Measurements from ENCODE around the gene BICRA. TPM values are rescaled to one million over a fixed set of nuclear protein-coding genes. Genes with fewer than 3 reads are reported as not detected.

Gene BICRA
- total RNA-seq, 1 experiment from 2014 or later = 24.4 TPM

- DNase-seq = no peak
- H3K36me3 Mint-ChIP-seq (ENCODE audit: insufficient read depth, unreplicated experiment) = peaks cover 94% of the 10 kb centered on the region
- BruUV-seq (replicated peaks) = no TSS peak
- no peaks in the 10 kb centered on the region for H3K27me3 Mint-ChIP-seq (ENCODE audit: unreplicated experiment)
- no peak overlapping the region for H3K4me3 Mint-ChIP-seq (ENCODE audit: low read depth, unreplicated experiment)
- intact Hi-C loops (cut with micrococcal nuclease; ENCODE audit: unreplicated experiment) = no loop called here
- CTCF ChIA-PET = interaction anchor here (1.0 kb wide), 1 partner anchor 45 kb away, joined by 3 read pairs; no protein-coding TSS in a partner anchor
- no peaks in the 10 kb centered on the region for H3K9me3 Mint-ChIP-seq (ENCODE audit: low read depth, unreplicated experiment)
- TF ChIP-seq, protein P1, sequence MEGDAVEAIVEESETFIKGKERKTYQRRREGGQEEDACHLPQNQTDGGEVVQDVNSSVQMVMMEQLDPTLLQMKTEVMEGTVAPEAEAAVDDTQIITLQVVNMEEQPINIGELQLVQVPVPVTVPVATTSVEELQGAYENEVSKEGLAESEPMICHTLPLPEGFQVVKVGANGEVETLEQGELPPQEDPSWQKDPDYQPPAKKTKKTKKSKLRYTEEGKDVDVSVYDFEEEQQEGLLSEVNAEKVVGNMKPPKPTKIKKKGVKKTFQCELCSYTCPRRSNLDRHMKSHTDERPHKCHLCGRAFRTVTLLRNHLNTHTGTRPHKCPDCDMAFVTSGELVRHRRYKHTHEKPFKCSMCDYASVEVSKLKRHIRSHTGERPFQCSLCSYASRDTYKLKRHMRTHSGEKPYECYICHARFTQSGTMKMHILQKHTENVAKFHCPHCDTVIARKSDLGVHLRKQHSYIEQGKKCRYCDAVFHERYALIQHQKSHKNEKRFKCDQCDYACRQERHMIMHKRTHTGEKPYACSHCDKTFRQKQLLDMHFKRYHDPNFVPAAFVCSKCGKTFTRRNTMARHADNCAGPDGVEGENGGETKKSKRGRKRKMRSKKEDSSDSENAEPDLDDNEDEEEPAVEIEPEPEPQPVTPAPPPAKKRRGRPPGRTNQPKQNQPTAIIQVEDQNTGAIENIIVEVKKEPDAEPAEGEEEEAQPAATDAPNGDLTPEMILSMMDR (IDR thresholded peaks at IDR 0.05; ENCODE audit: unreplicated experiment) = no peak
- peaks cover 10% of the 10 kb centered on the region for H3K4me1 Mint-ChIP-seq (ENCODE audit: low read depth, unreplicated experiment)
- H3K27ac Mint-ChIP-seq (ENCODE audit: unreplicated experiment) = no peak overlapping the region
These were observed 143.7 kb downstream of the BICRA start for GRCh38 chr19:47752440-47753211.

Other genes starting within 250 kb of the BICRA start
- 0.87 and 2.0 TPM in 2 replicates for gene MEIS3, start 189.6 kb upstream of the BICRA start, total RNA-seq (2022)
- 0.12 and 0.33 TPM in 2 replicates for gene SLC8A2, start 137.2 kb upstream of the BICRA start, total RNA-seq (2022)
- gene KPTN, start 124.9 kb upstream of the BICRA start, total RNA-seq (2022) = 22.8 and 24.0 TPM in 2 replicates
- gene NAPA, start 94.1 kb upstream of the BICRA start, total RNA-seq (2022) = 158 and 181 TPM in 2 replicates
- gene ZNF541, start 36.0 kb upstream of the BICRA start, total RNA-seq (2022) = not detected in 2 replicates
- 52.3 and 71.5 TPM in 2 replicates for gene EHD2, start 104.3 kb downstream of the BICRA start, total RNA-seq (2022)
- gene NOP53, start 136.4 kb downstream of the BICRA start, total RNA-seq (2022) = 193 and 222 TPM in 2 replicates
- 466 and 506 TPM in 2 replicates for gene SELENOW, start 169.6 kb downstream of the BICRA start, total RNA-seq (2022)
- gene TPRX1, start 195.4 kb downstream of the BICRA start, total RNA-seq (2022) = not detected in 2 replicates
- not detected in 2 replicates for gene CRX, start 212.8 kb downstream of the BICRA start, total RNA-seq (2022)